Naive thymus-derived CD4-positive, alpha-beta T cell (primary cell): Measurements from ENCODE around the gene MMP20. TPM values are rescaled to one million over a fixed set of nuclear protein-coding genes. Genes with fewer than 3 reads are reported as not detected.

ENCODE experiments used
- ATAC-seq: fragments of 150-1000 bp; cut with Tn5 transposase; 2 replicates; pipeline ENCODE4 v1.10.0; 2021; ENCODE audit warnings: mild to moderate bottlenecking, moderate library complexity
- CTCF ChIA-PET: fragments of 350-600 bp; sonication (Branson Sonifier 250); formaldehyde crosslinking; loops from one replicate; lab custom pipeline; 2021; ENCODE audit warnings: antibody characterized with exemption; lab: Charles Lee
- POLR2A ChIA-PET: fragments of 350-600 bp; sonication (Branson Sonifier 250); formaldehyde crosslinking; loops from one replicate; lab custom pipeline; 2021; ENCODE audit warnings: antibody characterized with exemption, inconsistent platforms; lab: Charles Lee
- DNase-seq, 9 donors: peaks; one replicate each; pipeline versions ENCODE4 v3.0.0 to v3.0.0-alpha.2; 2020 to 2022; ENCODE audit warnings: mixed read lengths in 1 of 9
- H3K27ac ChIP-seq: one replicate; pipeline ENCODE4 v1.7.0; 2013; ENCODE audit warnings: mild to moderate bottlenecking, low read depth, low read length, moderate library complexity
- H3K27me3 ChIP-seq, 2 donors: one replicate each; pipeline ENCODE4 v1.7.0; 2013; ENCODE audit warnings: low read length in 2 of 2, mild to moderate bottlenecking in 2 of 2, moderate library complexity in 2 of 2; ENCODE audit not compliant: control insufficient read depth in 2 of 2, insufficient read depth in 2 of 2
- H3K36me3 ChIP-seq, 3 experiments: 1 replicate in 2 of 3; 2 replicates in 1 of 3; pipeline ENCODE4 v1.7.0; 2013; ENCODE audit warnings: low read length in 3 of 3, mild to moderate bottlenecking in 3 of 3, moderate library complexity in 1 of 3; ENCODE audit not compliant: insufficient read depth in 3 of 3, control insufficient read depth in 2 of 3
- H3K4me1 ChIP-seq, 2 donors: one replicate each; pipeline ENCODE4 v1.7.0; 2013; ENCODE audit warnings: low read length in 2 of 2, mild to moderate bottlenecking in 2 of 2, moderate library complexity in 1 of 2; ENCODE audit not compliant: control insufficient read depth in 2 of 2, insufficient read depth in 2 of 2
- H3K4me3 ChIP-seq: 2 replicates; pipeline ENCODE4 v1.7.0; 2013; ENCODE audit warnings: mild to moderate bottlenecking, low read length
- H3K9me3 ChIP-seq, 3 experiments: 1 replicate in 2 of 3; 2 replicates in 1 of 3; pipeline ENCODE4 v1.7.0; 2013; ENCODE audit warnings: low read length in 3 of 3; ENCODE audit not compliant: control insufficient read depth in 2 of 3
- H3K27ac Mint-ChIP-seq, 9 donors: one replicate each; pipeline ENCODE4 v1.8.0; 2020 to 2022; ENCODE audit warnings: mixed read lengths in 9 of 9, mild to moderate bottlenecking in 8 of 9, moderate library complexity in 5 of 9, inconsistent platforms in 2 of 9
- H3K27me3 Mint-ChIP-seq, 5 donors: one replicate each; pipeline ENCODE4 v1.8.0; 2021 to 2022; ENCODE audit warnings: mixed read lengths in 5 of 5, mild to moderate bottlenecking in 1 of 5
- H3K36me3 Mint-ChIP-seq, 5 donors: one replicate each; pipeline ENCODE4 v1.8.0; 2020 to 2022; ENCODE audit warnings: mixed read lengths in 5 of 5, mild to moderate bottlenecking in 3 of 5, inconsistent platforms in 1 of 5
- H3K4me1 Mint-ChIP-seq, 7 donors: one replicate each; pipeline ENCODE4 v1.8.0; 2020 to 2022; ENCODE audit warnings: mixed read lengths in 7 of 7, mild to moderate bottlenecking in 3 of 7, inconsistent platforms in 1 of 7
- H3K4me3 Mint-ChIP-seq, 10 donors: one replicate each; pipeline ENCODE4 v1.8.0; 2020 to 2022; ENCODE audit warnings: mild to moderate bottlenecking in 10 of 10, mixed read lengths in 10 of 10, moderate library complexity in 6 of 10, inconsistent platforms in 2 of 10
- H3K9me3 Mint-ChIP-seq, 11 donors: one replicate each; pipeline ENCODE4 v1.8.0; 2020 to 2022; ENCODE audit warnings: mixed read lengths in 11 of 11, mild to moderate bottlenecking in 4 of 11, inconsistent platforms in 1 of 11, moderate library complexity in 1 of 11
- intact Hi-C, 2 donors: fragments of 100-400 bp; cut with micrococcal nuclease; formaldehyde crosslinking; loops; one replicate each; pipeline ENCODE4 v1.15.1; 2023
- polyA plus RNA-seq, 2 donors: library from polyadenylated mRNA; unstranded; fragments of 300-500 nt; fragmentation: Illumina TruSeq; gene quantifications; one replicate each; pipeline ENCODE4 v1.2.3, GENCODE V29; 2021
- total RNA-seq, 6 experiments: library from RNA in 5 of 6; stranded (reverse) in 5 of 6; gene quantifications; 1 replicate in 5 of 6; 2 replicates in 1 of 6; pipeline ENCODE4 v1.2.3 and lab custom pipeline; 2021 to 2026

MMP20 gene
- total and polyA plus RNA-seq, 7 experiments from 2014 or later = not detected

- DNase-seq = no peak
- CTCF ChIA-PET = interaction anchor here (0.6 kb wide), 1 partner anchor 296 kb away, joined by 3 read pairs; no protein-coding TSS in a partner anchor
- Histone ChIP-seq H3K27ac (no peak overlapping the region), H3K4me1 (no peaks in the 10 kb centered on the region), H3K4me3 (no peak overlapping the region), H3K27me3 (no peaks in the 10 kb centered on the region), H3K9me3 (peaks cover 0 to 4% (median 0%) of the 10 kb centered on the region in 3 experiments), H3K36me3 (no peaks in the 10 kb centered on the region)
- Mint-ChIP-seq H3K9me3 (peaks cover 0 to 14% (median 4%) of the 10 kb centered on the region in 11 donors), H3K27me3 (peaks cover 13 to 36% (median 36%) of the 10 kb centered on the region in 5 donors), H3K4me3 (no peak overlapping the region), H3K27ac (no peak overlapping the region), H3K36me3 (peaks cover 0 to 4% (median 0%) of the 10 kb centered on the region in 5 donors), H3K4me1 (no peaks in the 10 kb centered on the region)
- intact Hi-C loops = no loop called here
- ATAC-seq = no peak
- POLR2A ChIA-PET = no interaction called here
These were observed 31.4 kb upstream of the MMP20 start for GRCh38 chr11:102656528-102656927.

GRCh38 chr11:102655547-102655946 is 30.4 kb upstream of the MMP20 start:
- H3K4me1 Mint-ChIP-seq = no peaks in the 10 kb centered on the region

GRCh38 chr11:102654761-102655160 is 29.6 kb upstream of the MMP20 start:
- peaks cover 0 to 4% (median 0%) of the 10 kb centered on the region in 5 donors for H3K36me3 Mint-ChIP-seq
- peaks cover 13 to 46% (median 38%) of the 10 kb centered on the region in 5 donors for H3K27me3 Mint-ChIP-seq
- H3K9me3 Mint-ChIP-seq = peaks cover 0 to 14% (median 4%) of the 10 kb centered on the region in 11 donors
- H3K4me1 Mint-ChIP-seq = no peaks in the 10 kb centered on the region
- H3K36me3 ChIP-seq = no peaks in the 10 kb centered on the region
- H3K27ac ChIP-seq = no peak overlapping the region
- DNase-seq (no peak), ATAC-seq (no peak)
- CTCF ChIA-PET = interaction anchor here (2.4 kb wide), 1 partner anchor 12 kb away, joined by 11 read pairs; no protein-coding TSS in a partner anchor
- H3K4me1 ChIP-seq = no peaks in the 10 kb centered on the region
- no peak overlapping the region for H3K4me3 Mint-ChIP-seq
- H3K9me3 ChIP-seq = peaks cover 0 to 4% (median 0%) of the 10 kb centered on the region in 3 experiments
- intact Hi-C loops = no loop called here
- no peaks in the 10 kb centered on the region for H3K27me3 ChIP-seq
- POLR2A ChIA-PET = no interaction called here
- no peak overlapping the region for H3K27ac Mint-ChIP-seq
- no peak overlapping the region for H3K4me3 ChIP-seq

More at GRCh38 chr11:102655547-102655946, 30.4 kb upstream of the MMP20 start:
- intact Hi-C loops = no loop called here
- Mint-ChIP-seq H3K27me3 (peaks cover 13 to 41% (median 37%) of the 10 kb centered on the region in 5 donors), H3K4me3 (no peak overlapping the region), H3K27ac (no peak overlapping the region), H3K36me3 (peaks cover 0 to 4% (median 0%) of the 10 kb centered on the region in 5 donors), H3K9me3 (peaks cover 0 to 14% (median 4%) of the 10 kb centered on the region in 11 donors)
- H3K36me3 ChIP-seq = no peaks in the 10 kb centered on the region
- H3K4me3 ChIP-seq = no peak overlapping the region
- H3K9me3 ChIP-seq = peaks cover 0 to 4% (median 0%) of the 10 kb centered on the region in 3 experiments
- POLR2A ChIA-PET = no interaction called here
- no peak overlapping the region for H3K27ac ChIP-seq
- no peak for ATAC-seq
- H3K27me3 ChIP-seq = no peaks in the 10 kb centered on the region
- no peaks in the 10 kb centered on the region for H3K4me1 ChIP-seq
- no peak for DNase-seq
- CTCF ChIA-PET = interaction anchor here (2.4 kb wide), 1 partner anchor 11 kb away, joined by 11 read pairs; no protein-coding TSS in a partner anchor

GRCh38 chr11:102653744-102654291 is 28.7 kb upstream of the MMP20 start:
- DNase-seq (no peak), ATAC-seq (no peak)
- H3K9me3 Mint-ChIP-seq = peaks cover 0 to 14% (median 4%) of the 10 kb centered on the region in 11 donors
- H3K4me3 Mint-ChIP-seq = no peak overlapping the region
- intact Hi-C loops = no loop called here
- no peaks in the 10 kb centered on the region for H3K4me1 Mint-ChIP-seq
- peaks cover 0 to 4% (median 0%) of the 10 kb centered on the region in 5 donors for H3K36me3 Mint-ChIP-seq
- H3K27ac ChIP-seq = no peak overlapping the region
- H3K36me3 ChIP-seq = no peaks in the 10 kb centered on the region
- no peak overlapping the region for H3K4me3 ChIP-seq
- peaks cover 0 to 4% (median 0%) of the 10 kb centered on the region in 3 experiments for H3K9me3 ChIP-seq
- no peaks in the 10 kb centered on the region for H3K4me1 ChIP-seq
- CTCF ChIA-PET = interaction anchor here (2.4 kb wide), 1 partner anchor 13 kb away, joined by 11 read pairs; no protein-coding TSS in a partner anchor
- POLR2A ChIA-PET = no interaction called here
- H3K27me3 Mint-ChIP-seq = peaks cover 13 to 44% (median 34%) of the 10 kb centered on the region in 5 donors
- no peak overlapping the region for H3K27ac Mint-ChIP-seq
- H3K27me3 ChIP-seq = no peaks in the 10 kb centered on the region

- no peak overlapping the region for H3K27ac Mint-ChIP-seq
- DNase-seq (no peak), ATAC-seq (no peak)
- Histone ChIP-seq H3K4me1 (no peaks in the 10 kb centered on the region), H3K4me3 (no peak overlapping the region), H3K36me3 (no peaks in the 10 kb centered on the region), H3K27me3 (no peaks in the 10 kb centered on the region), H3K27ac (no peak overlapping the region), H3K9me3 (no peaks in the 10 kb centered on the region)
- intact Hi-C loops = no loop called here
- peaks cover 0 to 2% (median 0%) of the 10 kb centered on the region in 11 donors for H3K9me3 Mint-ChIP-seq
- no peaks in the 10 kb centered on the region for H3K36me3 Mint-ChIP-seq
- no peaks in the 10 kb centered on the region for H3K4me1 Mint-ChIP-seq
- H3K27me3 Mint-ChIP-seq = peaks cover 12 to 22% (median 16%) of the 10 kb centered on the region in 5 donors
- H3K4me3 Mint-ChIP-seq = no peak overlapping the region
- ChIA-PET CTCF (no interaction called here), POLR2A (interaction anchor here (0.5 kb wide), 1 partner anchor 111 kb away, joined by 3 read pairs; no protein-coding TSS in a partner anchor)
These were observed 22.3 kb upstream of the MMP20 start for GRCh38 chr11:102647430-102647829.

- Mint-ChIP-seq H3K9me3 (peaks cover 0 to 1% (median 0%) of the 10 kb centered on the region in 11 donors), H3K4me1 (peaks cover 0 to 1% (median 0%) of the 10 kb centered on the region in 7 donors), H3K27me3 (peaks cover 0 to 11% (median 5%) of the 10 kb centered on the region in 5 donors), H3K36me3 (no peaks in the 10 kb centered on the region), H3K27ac (no peak overlapping the region), H3K4me3 (no peak overlapping the region)
- H3K4me3 ChIP-seq = no peak overlapping the region
- DNase-seq (no peak), ATAC-seq (no peak)
- H3K9me3 ChIP-seq = no peaks in the 10 kb centered on the region
- ChIA-PET CTCF (no interaction called here), POLR2A (no interaction called here)
- intact Hi-C loops = no loop called here
- no peaks in the 10 kb centered on the region for H3K4me1 ChIP-seq
- H3K27me3 ChIP-seq = no peaks in the 10 kb centered on the region
- H3K36me3 ChIP-seq = no peaks in the 10 kb centered on the region
- H3K27ac ChIP-seq = no peak overlapping the region
These were observed 18.8 kb upstream of the MMP20 start for GRCh38 chr11:102643941-102644340.
